Inflammatory macrophage treated with lipopolysaccharide for 4 hours (primary cell): ENCODE results near the gene IFT43.

Source experiments
- DNase-seq: peaks from one replicate; pipeline ENCODE4 v3.0.0-alpha.2; 2020

IFT43 gene

GRCh38 chr14:75985618-75986438, at the start of gene IFT43:
IFT43 (plus strand) TSS chr14:75985763; CDS start chr14:75985787, 24 bp downstream.
- peak; percentile 86 for DNase-seq

DNA sequence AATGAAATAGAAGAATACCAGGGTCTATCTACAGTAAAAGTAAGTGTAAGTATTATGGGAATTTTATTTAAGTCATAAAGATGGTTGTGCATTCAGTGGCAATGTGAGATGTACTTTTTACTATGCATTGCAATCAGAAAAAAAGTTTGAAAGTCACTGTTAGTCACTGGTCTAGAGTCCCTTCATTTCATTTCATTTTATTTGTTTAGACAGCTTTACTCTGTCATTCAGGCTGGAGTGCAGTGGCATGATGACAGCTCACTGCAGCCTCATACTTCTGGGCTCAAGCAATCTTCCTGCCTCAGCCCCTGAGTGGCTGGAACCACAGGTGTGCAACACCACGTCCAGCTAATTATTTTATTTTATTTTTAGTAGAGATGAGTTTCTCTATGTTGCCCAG, 46.4 kb upstream of the IFT43 start:
- DNase-seq: no peak

DNA sequence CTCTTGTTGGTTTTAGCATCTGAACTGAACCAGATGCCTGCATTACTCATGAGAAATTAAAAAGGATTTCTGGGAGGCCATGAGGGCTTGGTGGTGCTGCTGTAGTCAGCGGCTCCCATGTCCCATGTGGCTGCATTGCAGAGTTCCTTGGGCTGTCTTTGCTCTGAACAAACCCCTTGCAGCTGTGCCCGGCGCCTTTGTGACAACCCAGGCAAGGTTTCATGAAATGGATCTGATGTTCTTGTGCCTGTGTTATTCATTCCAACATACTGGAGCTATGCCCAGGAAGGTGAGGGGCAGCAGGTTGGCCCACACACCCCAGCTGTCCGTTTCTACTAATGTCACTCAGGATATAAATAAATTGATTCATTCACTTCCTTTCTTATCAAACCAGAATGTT, 44.5 kb upstream of the IFT43 start:
- DNase-seq: no peak

GRCh38 chr14:75944607-75945241, 40.8 kb upstream of the IFT43 start:
- no peak for DNase-seq

DNA sequence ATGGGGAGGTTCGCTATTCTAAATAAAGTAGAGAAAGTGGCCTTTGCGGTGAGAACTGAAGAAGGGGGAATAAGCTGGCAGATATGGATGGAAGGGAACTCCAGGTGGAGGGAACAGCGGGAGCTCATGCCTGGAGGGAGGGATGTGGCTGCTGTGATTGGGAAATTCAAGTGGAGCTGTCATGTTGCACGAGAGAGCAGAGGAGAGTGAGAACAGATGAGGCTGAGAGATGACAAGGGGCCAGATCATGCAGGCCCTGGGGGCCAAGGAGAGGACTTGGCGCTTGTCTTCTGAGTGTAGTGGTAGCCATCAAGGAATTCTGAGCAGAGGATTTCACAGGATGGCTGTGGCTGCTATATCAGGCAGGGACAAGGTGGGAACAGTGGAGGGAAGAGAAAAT, 38.8 kb upstream of the IFT43 start:
- no peak for DNase-seq

GRCh38 chr14:75952489-75952888, 33.1 kb upstream of the IFT43 start:
- DNase-seq: no peak

GRCh38 chr14:75959031-75959430, 26.5 kb upstream of the IFT43 start:
- DNase-seq: no peak

- no peak for DNase-seq
Observed at GRCh38 chr14:75960231-75960630, 25.3 kb upstream of the IFT43 start.

- DNase-seq: no peak
Observed at GRCh38 chr14:75961662-75962061, 23.9 kb upstream of the IFT43 start.

DNA sequence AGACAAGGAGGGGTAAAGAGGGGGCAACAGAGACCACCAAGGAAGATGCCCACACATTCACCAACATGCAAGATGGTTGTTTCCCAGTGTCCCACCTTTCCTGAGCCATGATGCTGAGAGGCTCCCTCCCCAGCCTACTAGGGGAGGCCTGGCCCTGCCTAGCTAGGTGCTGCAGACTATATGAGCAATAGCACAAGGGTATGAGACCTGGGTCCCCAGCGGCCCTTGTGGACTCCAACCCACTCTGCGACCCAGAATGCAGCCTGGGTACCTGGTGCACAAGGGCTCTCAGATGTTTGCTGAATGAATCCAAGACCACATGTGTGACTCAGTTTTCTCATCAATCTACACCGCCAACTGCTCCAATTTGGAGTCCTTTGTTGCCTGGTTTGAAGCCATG, 17.7 kb upstream of the IFT43 start:
- no peak for DNase-seq

DNA sequence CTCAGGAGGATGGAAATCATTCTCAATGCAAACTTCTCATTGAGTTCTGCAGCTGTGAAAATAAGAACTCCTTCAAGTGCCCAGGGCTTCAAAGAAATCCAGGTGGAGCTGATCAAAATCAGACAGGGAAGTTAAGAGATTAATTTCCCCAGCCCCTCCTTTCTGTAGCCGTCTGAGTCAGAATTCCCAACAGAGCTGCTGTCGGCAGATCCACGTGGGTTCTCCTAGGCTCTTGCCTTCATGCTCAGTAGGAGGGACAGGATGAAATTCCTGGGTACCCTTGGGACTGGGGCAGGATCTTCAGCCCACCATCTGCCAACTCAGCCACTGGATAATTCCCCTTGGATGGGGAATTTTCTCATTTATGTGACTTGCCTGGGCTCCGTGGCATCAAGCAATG, 17.1 kb upstream of the IFT43 start:
- DNase-seq: no peak

GRCh38 chr14:75969126-75969525, 16.4 kb upstream of the IFT43 start:
- no peak for DNase-seq

DNA sequence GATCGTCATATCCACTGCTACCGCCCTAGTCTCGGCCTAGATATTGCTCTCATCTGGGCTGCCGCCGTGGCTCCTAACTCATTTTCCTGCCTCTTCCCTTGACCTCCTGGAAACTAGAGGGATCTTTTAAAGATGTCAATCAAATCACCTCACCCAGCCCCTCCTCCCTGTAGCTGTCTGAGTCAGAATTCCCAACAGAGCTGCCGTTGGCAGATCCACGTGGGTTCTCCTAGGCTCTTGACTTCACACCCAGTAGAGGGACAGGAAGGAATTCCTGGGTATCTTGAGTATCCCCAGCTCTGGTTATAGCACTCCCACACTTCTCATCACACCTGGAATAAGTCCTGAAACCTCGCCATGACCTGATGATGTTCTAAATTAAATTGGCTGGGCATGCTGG, 15.7 kb upstream of the IFT43 start:
- no peak for DNase-seq

- DNase-seq: no peak
Observed at GRCh38 chr14:75970989-75971388, 14.6 kb upstream of the IFT43 start.

DNA sequence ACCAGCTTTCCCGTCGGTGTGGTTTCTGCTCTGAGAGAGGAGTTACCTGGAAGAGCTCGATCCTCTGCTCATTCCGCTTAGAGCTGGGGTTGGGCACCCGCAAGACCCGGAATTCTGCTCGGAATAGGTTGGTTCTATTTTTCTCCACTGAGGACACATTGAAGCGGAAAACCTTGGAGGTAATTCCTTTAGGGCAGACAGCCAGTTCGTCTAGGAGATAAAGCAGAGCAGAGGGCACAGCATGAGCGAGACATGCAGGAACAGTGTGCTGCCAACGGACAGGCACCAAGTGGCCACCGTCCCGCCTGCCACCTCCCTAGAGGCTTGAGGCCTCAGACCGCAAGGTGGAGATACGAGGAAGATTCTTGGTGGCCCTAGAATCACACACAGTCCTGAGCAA, 14.1 kb upstream of the IFT43 start:
- DNase-seq: no peak

DNA sequence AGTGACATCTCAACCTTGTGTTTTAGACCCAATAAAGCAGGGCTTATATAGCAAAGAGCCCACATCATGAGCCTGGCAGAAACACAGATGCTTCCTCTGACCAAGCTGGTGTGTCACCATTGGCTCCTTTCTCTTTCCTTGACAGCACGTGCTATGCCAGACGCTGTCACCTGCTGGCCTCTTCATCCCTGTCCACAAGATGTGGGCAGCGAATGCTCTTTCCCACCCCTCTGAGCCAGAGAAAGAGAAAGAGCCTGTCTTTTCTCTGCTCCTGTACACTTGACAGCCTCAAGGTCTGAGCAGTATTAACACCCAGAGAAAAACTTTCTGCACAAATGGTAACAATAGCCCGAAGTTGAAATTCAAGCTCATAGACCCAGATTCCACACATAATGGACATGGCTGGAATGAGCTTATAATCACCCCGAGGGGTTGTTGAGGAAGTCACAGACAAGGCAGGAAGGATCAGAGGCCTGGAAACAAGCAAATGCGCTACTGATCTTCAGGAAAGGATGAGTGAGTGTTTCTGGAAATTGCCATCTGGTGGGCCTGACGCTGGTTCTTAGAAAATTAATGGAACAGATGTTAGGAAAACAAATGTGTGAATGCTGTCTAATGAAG, 12.7 kb upstream of the IFT43 start:
- no peak for DNase-seq

GRCh38 chr14:75976826-75977581, 8.6 kb upstream of the IFT43 start:
- no peak for DNase-seq

DNA sequence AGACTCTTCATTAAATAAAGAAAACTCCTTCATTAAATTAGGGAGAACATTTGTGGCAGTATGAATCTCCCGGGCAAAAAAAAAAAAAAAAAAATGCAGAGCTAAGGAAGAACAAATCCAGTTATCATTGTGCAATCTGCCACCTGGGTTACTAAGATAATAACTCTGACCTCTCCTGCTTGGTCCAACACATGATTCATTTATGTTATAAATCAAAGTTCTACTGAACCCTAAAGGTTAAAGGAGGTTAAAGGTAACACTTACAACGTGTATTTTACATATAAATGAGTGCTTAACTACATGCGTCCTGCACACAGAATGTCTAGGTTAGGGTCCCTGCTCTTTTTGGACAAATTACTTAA, 8.0 kb upstream of the IFT43 start:
- no peak for DNase-seq

DNA sequence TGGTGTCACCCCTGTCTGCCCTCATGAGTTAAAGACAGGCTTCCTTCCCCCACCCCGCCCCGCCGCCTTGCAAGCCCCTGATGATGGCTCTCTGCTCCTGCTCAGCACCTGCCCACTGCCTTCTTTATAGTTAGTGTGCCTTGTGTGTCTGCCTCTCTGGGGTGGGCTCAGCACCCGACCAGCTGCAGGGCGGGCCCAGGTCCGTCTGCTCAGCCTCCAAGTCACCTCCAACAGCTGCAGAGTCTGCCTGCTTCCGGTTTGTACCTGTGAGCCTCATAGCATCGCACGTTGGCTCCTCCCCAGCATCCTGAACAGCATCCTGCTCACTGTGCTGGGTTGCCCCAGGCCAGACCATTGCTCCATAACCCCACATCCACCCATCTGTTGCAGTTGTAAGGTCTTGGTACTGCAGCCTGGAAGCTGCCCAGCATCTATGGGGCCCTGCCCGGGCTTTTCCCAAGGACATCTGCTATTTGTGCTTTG, 7.3 kb upstream of the IFT43 start:
- no peak for DNase-seq

GRCh38 chr14:75979071-75979571, 6.4 kb upstream of the IFT43 start:
- DNase-seq: no peak

DNA sequence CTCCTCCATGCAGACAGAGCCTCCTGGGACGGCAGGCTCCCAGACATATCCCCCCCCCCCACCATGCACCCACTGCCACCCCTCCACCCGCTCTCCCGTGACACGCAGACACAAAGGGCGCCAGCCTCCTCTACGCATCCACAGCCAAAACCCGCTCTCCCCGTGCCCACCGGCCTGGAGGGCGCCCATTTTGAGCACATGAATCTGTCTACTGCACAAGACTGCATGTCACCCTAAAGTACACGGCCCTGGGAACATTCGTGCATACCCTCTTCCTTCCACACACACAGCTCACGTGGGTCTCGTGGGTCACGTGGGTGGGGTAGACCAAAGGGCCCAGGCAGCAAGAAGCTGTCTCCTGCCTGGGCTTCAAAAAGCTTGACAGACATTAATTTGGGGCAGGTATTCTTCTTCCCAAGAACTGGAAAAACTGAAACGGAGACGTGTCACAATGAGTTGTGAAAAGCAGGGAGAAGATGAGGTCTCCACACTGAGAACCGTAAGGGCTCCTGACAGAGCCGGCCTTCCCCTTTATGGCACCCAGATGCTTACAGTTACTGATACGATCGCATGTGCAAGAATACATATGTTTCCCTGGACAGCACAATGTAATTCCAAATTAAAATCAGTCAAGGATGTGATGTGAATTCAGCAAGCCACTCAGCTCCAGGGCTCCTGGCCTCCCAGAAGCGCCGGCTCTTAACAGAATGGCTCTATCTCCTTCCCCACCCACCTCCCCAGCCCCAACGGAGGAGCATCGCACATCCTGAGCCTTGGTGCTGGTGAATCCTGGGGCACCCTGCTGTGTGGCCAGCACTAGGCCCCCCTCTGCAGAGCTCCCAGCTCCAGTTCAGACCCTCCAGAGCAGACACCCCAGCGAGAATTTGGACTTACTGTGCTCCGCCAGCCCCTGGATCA, 5.7 kb upstream of the IFT43 start:
- DNase-seq: no peak

GRCh38 chr14:75980856-75981255, 4.7 kb upstream of the IFT43 start:
- no peak for DNase-seq
